A673 (cell line): Measurements from ENCODE around the gene TPP1. TPM values are rescaled to one million over a fixed set of nuclear protein-coding genes. Genes with fewer than 3 reads are reported as not detected.

Source experiments
- BruUV-seq: library from RNA; stranded (reverse); fragments of 400-500 nt; replicated peaks from 2 replicates; lab custom pipeline; 2021; lab: Mats Ljungman, UMichigan
- CTCF ChIA-PET: fragments of 300-600 bp; sonication (Branson Sonifier 250); formaldehyde crosslinking; loops from one replicate; lab custom pipeline; 2022; ENCODE audit warnings: antibody characterized with exemption; lab: Charles Lee
- POLR2A ChIA-PET: fragments of 300-600 bp; sonication (Branson Sonifier 250); formaldehyde crosslinking; loops from one replicate; lab custom pipeline; 2022; ENCODE audit warnings: antibody characterized with exemption; ENCODE audit not compliant: low non-redundant PET; lab: Charles Lee
- DNase-seq: peaks from one replicate; pipeline ENCODE4 v3.0.0-alpha.2; 2015; ENCODE audit warnings: low spot score
- H3K27ac ChIP-seq: fragments of 200-600 bp; sonication (generic); 2 replicates; pipeline ENCODE4 v1.5.1; 2016; ENCODE audit warnings: mixed run types, low read depth, mild to moderate bottlenecking, mixed read lengths, antibody characterized with exemption, low read length; ENCODE audit not compliant: poor library complexity, severe bottlenecking
- H3K27me3 ChIP-seq: fragments of 200-600 bp; sonication (generic); replicated peaks from 2 replicates; pipeline ENCODE4 v1.6.1; 2017; ENCODE audit warnings: mixed run types, low read depth, mild to moderate bottlenecking, mixed read lengths, antibody characterized with exemption, low read length; ENCODE audit not compliant: insufficient read depth, poor library complexity
- H3K36me3 ChIP-seq: fragments of 200-600 bp; sonication (generic); 2 replicates; pipeline ENCODE4 v1.6.1; 2016; ENCODE audit warnings: mixed run types, mild to moderate bottlenecking, mixed read lengths, antibody characterized with exemption, low read length; ENCODE audit not compliant: insufficient read depth, poor library complexity, severe bottlenecking
- H3K4me1 ChIP-seq: fragments of 200-600 bp; sonication (generic); 2 replicates; pipeline ENCODE4 v1.6.1; 2017; ENCODE audit warnings: mixed run types, mild to moderate bottlenecking, mixed read lengths, antibody characterized with exemption, low read length; ENCODE audit not compliant: insufficient read depth, poor library complexity, severe bottlenecking
- H3K4me3 ChIP-seq: fragments of 200-600 bp; sonication (generic); 2 replicates; pipeline ENCODE4 v1.5.1; 2016; ENCODE audit warnings: low read depth, mixed run types, mild to moderate bottlenecking, mixed read lengths, low read length; ENCODE audit not compliant: poor library complexity, severe bottlenecking
- H3K9me3 ChIP-seq: fragments of 200-600 bp; sonication (generic); 2 replicates; pipeline ENCODE4 v1.6.1; 2016; ENCODE audit warnings: mixed run types, low read depth, mild to moderate bottlenecking, mixed read lengths, antibody characterized with exemption, low read length; ENCODE audit not compliant: poor library complexity, severe bottlenecking
- CTCF ChIP-seq: fragments of 300-800, 200-600 bp; sonication (generic); conservative IDR thresholded peaks from 2 replicates; pipeline ENCODE4 v1.5.1; 2017; ENCODE audit warnings: low read depth, mild to moderate bottlenecking, antibody characterized with exemption, low read length, moderate library complexity, mixed read lengths
- EZH2 ChIP-seq: fragments of 200-600 bp; sonication (generic); IDR thresholded peaks from 2 replicates; pipeline ENCODE4 v1.6.1; 2017; ENCODE audit warnings: borderline replicate concordance, low read depth, mild to moderate bottlenecking, mixed read lengths, antibody characterized with exemption, low read length; ENCODE audit not compliant: poor library complexity, severe bottlenecking
- intact Hi-C: fragments of 100-400 bp; cut with micrococcal nuclease; formaldehyde crosslinking; loops from one replicate; pipeline ENCODE4 v1.10.0; 2022; ENCODE audit not compliant: unreplicated experiment
- total RNA-seq: library from RNA; stranded (reverse); gene quantifications from 2 replicates; pipeline ENCODE4 v1.2.3, GENCODE V29; 2021

The TPP1 gene
- total RNA-seq, 1 experiment from 2014 or later, result 53.0 TPM

- Histone ChIP-seq H3K4me3 (no peak overlapping the region), H3K4me1 (peaks cover 10% of the 10 kb centered on the region), H3K27ac (no peak overlapping the region), H3K36me3 (peaks cover 26% of the 10 kb centered on the region), H3K27me3 (no peaks in the 10 kb centered on the region), H3K9me3 (no peaks in the 10 kb centered on the region)
- intact Hi-C loops, result loop anchor here (10.0 kb wide), 1 partner anchor 229 kb away; no protein-coding TSS in a partner anchor
- CTCF ChIA-PET, result no interaction called here
- no peak for TF ChIP-seq CTCF
- TF ChIP-seq EZH2, result no peak
- POLR2A ChIA-PET, result no interaction called here
- no TSS peak for BruUV-seq
- DNase-seq, result no peak
Observed at GRCh38 chr11:6613496-6613895, 5.7 kb downstream of the TPP1 start.

GRCh38 chr11:6612213-6613041, 6.8 kb downstream of the TPP1 start, which contains the start of gene TAF10:
Gene TAF10, minus strand, starts transcription at chr11:6612216. Its CDS starts 27 bp downstream, at chr11:6612189.
- intact Hi-C loops, result loop anchor here (10.0 kb wide), 1 partner anchor 228 kb away; no protein-coding TSS in a partner anchor
- Histone ChIP-seq H3K27ac (peak within 1 kb of the TSS; percentile 97), H3K36me3 (peaks cover 36% of the 10 kb centered on the region), H3K4me1 (peaks cover 7% of the 10 kb centered on the region), H3K4me3 (peak within 1 kb of the TSS; percentile 75), H3K9me3 (no peaks in the 10 kb centered on the region), H3K27me3 (no peaks in the 10 kb centered on the region)
- DNase-seq, result peak; percentile 96
- TF ChIP-seq EZH2, result no peak
- peak; percentile 40; the same call in 1 of the 2 replicates for TF ChIP-seq CTCF
- CTCF ChIA-PET, result no interaction called here
- TSS peak; percentile 89 for BruUV-seq
- POLR2A ChIA-PET, result interaction anchor here (0.6 kb wide), 1 partner anchor 131 kb away, joined by 3 read pairs; the partner anchor contains the start of genes ARFIP2 and TIMM10B

- intact Hi-C loops, result loop anchor here (10.0 kb wide), 1 partner anchor 227 kb away; no protein-coding TSS in a partner anchor
- no TSS peak for BruUV-seq
- Histone ChIP-seq H3K36me3 (peaks cover 36% of the 10 kb centered on the region), H3K9me3 (no peaks in the 10 kb centered on the region), H3K4me1 (peaks cover 7% of the 10 kb centered on the region), H3K4me3 (peak overlapping the region; percentile 75), H3K27me3 (no peaks in the 10 kb centered on the region), H3K27ac (peak overlapping the region; percentile 80)
- no peak for TF ChIP-seq CTCF
- no peak for TF ChIP-seq EZH2
- no peak for DNase-seq
- CTCF ChIA-PET, result no interaction called here
- POLR2A ChIA-PET, result interaction anchor here (0.6 kb wide), 1 partner anchor 131 kb away, joined by 3 read pairs; the partner anchor contains the start of genes ARFIP2 and TIMM10B
Observed at GRCh38 chr11:6611963-6612212, 7.3 kb downstream of the TPP1 start.
